Thymus (tissue), 11 donors: ENCODE measurements around the gene MMD. TPM values are rescaled to one million over a fixed set of nuclear protein-coding genes. Genes with fewer than 3 reads are reported as not detected.
"Not testable (repeated sequence)": the region's sequence is repeated elsewhere in the genome, so short reads cannot be mapped to it uniquely, and the experiment has no call there.

ENCODE experiments used
- DNase-seq, 9 donors: peaks; one replicate each; pipeline ENCODE4 v3.0.0-alpha.2; 2013; ENCODE audit warnings: low spot score in 9 of 9, low read depth in 6 of 9, missing footprints in 1 of 9
- H3K27ac ChIP-seq, 2 donors: one replicate each; pipeline ENCODE4 v1.5.1; 2013; ENCODE audit warnings: control low read depth in 1 of 2, low read depth in 1 of 2, low read length in 1 of 2, mild to moderate bottlenecking in 1 of 2, moderate library complexity in 1 of 2
- H3K27me3 ChIP-seq, 2 donors: one replicate each; pipeline ENCODE4 v1.5.1; 2013; ENCODE audit warnings: low read length in 1 of 2; ENCODE audit not compliant: control insufficient read depth in 2 of 2, insufficient read depth in 1 of 2
- H3K36me3 ChIP-seq, 2 donors: one replicate each; pipeline ENCODE4 v1.5.1; 2013; ENCODE audit warnings: low read length in 1 of 2, mild to moderate bottlenecking in 1 of 2, moderate library complexity in 1 of 2; ENCODE audit not compliant: control insufficient read depth in 2 of 2, insufficient read depth in 2 of 2
- H3K4me1 ChIP-seq, 2 donors: one replicate each; pipeline ENCODE4 v1.5.1; 2013; ENCODE audit warnings: low read length in 2 of 2; ENCODE audit not compliant: control insufficient read depth in 2 of 2, insufficient read depth in 2 of 2
- H3K4me3 ChIP-seq, 2 donors: one replicate each; pipeline ENCODE4 v1.5.1; 2013; ENCODE audit warnings: low read length in 2 of 2, control low read depth in 1 of 2, mild to moderate bottlenecking in 1 of 2
- H3K9me3 ChIP-seq, 2 donors: one replicate each; pipeline ENCODE4 v1.5.1; 2013; ENCODE audit warnings: low read length in 1 of 2, mild to moderate bottlenecking in 1 of 2; ENCODE audit not compliant: control insufficient read depth in 2 of 2, insufficient read depth in 1 of 2
- WGBS: extraction: QIAGEN DNeasy Blood & Tissue Kit; methylation state at CpG from one replicate; pipeline ENCODE4 v1.1.7; 2013; 5-methylcytosine and 5-hydroxymethylcytosine counted together
- polyA plus RNA-seq: library from polyadenylated mRNA; stranded (reverse); fragments of 200-250 nt; gene quantifications from one replicate; pipeline ENCODE4 v1.2.3, GENCODE V29; 2013
- total RNA-seq: library from RNA; stranded (reverse); fragments of 120-200 nt; gene quantifications from one replicate; pipeline ENCODE4 v1.2.4, GENCODE V29; 2013
- donor health status: healthy.

Gene MMD
- total and polyA plus RNA-seq, 2 donors = 9.1 to 17.0 TPM

GRCh38 chr17:55427587-55427882, 5.9 kb upstream of the MMD start:
- WGBS = 94% methylated on average over 2 of the region's 2 CpGs
- no peak for DNase-seq
- Histone ChIP-seq H3K27me3 (no peaks in the 10 kb centered on the region), H3K4me3 (no peak overlapping the region), H3K36me3 (no peaks in the 10 kb centered on the region), H3K9me3 (no peaks in the 10 kb centered on the region), H3K4me1 (no peaks in the 10 kb centered on the region), H3K27ac (no peak overlapping the region)

- Histone ChIP-seq H3K36me3 (no peaks in the 10 kb centered on the region), H3K4me1 (peaks cover 3 to 4% of the 10 kb centered on the region in 2 donors), H3K27me3 (no peaks in the 10 kb centered on the region), H3K4me3 (no peak overlapping the region), H3K27ac (no peak overlapping the region), H3K9me3 (no peaks in the 10 kb centered on the region)
- WGBS = 95% methylated on average over 2 of the region's 2 CpGs
- no peak for DNase-seq
Measured at GRCh38 chr17:55426851-55427586, 5.4 kb upstream of the MMD start.

DNA sequence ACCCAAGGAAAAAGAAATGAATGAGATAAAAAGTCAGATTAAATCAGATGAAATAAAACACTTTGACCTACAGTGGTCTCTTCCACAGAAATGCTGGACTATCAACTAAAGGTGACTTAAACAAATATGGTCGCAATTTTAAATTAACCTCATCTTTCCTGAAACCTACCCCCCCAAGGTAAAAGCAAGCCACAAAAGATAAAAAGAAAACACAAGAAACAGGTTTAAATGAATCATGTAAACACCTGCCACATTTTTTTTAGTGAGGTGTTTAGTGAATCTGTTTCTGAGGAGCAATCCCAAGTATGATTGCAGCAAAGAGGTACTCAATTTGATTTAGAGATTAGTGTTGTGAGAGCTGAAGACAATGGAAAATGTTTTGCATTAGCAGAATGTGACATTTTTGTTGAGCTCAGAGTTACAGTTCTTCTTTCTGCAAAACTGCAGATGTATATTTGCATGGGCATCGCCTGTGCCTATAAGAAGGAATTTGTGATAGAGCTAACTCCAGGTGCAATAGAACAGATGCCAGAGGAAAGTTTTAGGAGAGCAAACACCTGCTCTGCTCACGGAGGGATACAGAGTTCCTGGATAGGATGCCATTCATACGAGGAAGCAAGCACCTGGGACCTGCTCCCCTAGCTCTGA, 3.4 kb upstream of the MMD start:
- Histone ChIP-seq H3K27me3 (no peaks in the 10 kb centered on the region), H3K27ac (no peak overlapping the region), H3K4me1 (peaks cover 3 to 9% of the 10 kb centered on the region in 2 donors), H3K9me3 (no peaks in the 10 kb centered on the region), H3K36me3 (no peaks in the 10 kb centered on the region), H3K4me3 (no peak overlapping the region)
- WGBS = 73% methylated on average over 4 of the region's 4 CpGs
- no peak for DNase-seq

DNA sequence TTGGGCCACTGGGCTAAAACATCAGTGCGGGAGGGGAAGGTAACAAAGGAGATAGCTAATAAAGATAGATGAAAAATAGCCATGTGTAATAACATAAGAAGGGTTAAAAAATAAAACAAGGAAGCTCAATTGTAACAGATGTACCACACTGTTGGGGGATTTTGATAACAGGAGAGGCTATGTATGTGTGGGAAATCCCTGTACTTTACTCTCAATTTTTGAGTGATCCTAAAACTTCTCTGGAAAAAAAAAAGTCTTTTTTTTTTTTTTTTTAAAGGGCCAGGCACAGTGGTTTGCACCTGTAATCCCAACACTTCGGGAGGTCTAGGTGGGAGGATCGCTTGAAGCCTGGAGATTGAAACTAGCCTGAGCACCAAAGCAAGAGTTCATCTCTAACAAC, 1.9 kb upstream of the MMD start:
- Histone ChIP-seq H3K27me3 (no peaks in the 10 kb centered on the region), H3K4me3 (no peak overlapping the region), H3K4me1 (peaks cover 3 to 9% of the 10 kb centered on the region in 2 donors), H3K27ac (no peak overlapping the region), H3K36me3 (no peaks in the 10 kb centered on the region), H3K9me3 (no peaks in the 10 kb centered on the region)
- no peak for DNase-seq
- WGBS = 94% methylated on average over 3 of the region's 3 CpGs

DNA sequence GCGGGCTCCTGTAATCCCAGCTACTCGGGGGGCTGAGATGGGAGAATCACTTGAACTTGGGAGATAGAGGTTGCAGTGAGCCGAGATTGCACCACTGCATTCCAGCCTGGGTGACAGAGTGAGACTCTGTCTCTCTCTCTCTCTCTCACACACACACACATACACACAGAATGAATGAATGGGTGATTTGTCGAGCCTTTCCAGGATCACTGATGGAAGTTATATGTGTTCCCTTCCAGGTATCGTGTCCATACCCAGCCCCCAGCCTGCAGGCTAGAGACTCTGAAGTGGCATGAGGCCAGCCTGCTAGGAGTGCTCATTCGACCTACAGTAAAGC, 1.2 kb upstream of the MMD start:
- 92% methylated on average over 6 of the region's 6 CpGs for WGBS
- H3K27ac ChIP-seq, DNase-seq, H3K36me3 ChIP-seq, H3K4me3 ChIP-seq, H3K9me3 ChIP-seq, H3K27me3 ChIP-seq, H3K4me1 ChIP-seq: not testable (repeated sequence)

DNA sequence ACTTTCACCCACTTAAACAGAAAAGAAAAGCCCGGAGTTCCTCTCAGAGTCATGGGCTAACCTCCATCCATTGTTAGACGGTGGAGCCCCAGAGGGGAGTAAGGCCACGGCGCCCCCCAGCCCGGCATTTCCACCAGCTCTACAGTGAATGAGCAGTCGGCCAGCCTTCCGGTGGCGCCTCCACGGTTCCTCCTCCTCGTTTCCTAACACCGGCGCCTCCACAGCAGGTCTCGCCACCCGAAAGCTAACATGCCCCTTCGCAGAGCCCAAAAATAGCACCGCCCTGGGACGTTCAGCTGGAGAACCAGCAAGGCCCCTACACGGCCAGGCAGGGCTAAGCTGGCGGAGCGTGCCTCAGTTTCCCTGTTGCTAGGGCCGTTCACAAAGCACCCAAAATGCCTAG, 858 bp downstream of the MMD start:
- peak in 6 of 9 donors; percentile 19 to 64 (median 32) for DNase-seq
- Histone ChIP-seq H3K4me3 (peak overlapping the region; percentile 60 to 88), H3K36me3 (no peaks in the 10 kb centered on the region), H3K27ac (peak overlapping the region; percentile 39 to 86), H3K27me3 (no peaks in the 10 kb centered on the region), H3K4me1 (peaks cover 3 to 9% of the 10 kb centered on the region in 2 donors), H3K9me3 (no peaks in the 10 kb centered on the region)
- under 1% methylated on average over 21 of the region's 21 CpGs for WGBS

DNA sequence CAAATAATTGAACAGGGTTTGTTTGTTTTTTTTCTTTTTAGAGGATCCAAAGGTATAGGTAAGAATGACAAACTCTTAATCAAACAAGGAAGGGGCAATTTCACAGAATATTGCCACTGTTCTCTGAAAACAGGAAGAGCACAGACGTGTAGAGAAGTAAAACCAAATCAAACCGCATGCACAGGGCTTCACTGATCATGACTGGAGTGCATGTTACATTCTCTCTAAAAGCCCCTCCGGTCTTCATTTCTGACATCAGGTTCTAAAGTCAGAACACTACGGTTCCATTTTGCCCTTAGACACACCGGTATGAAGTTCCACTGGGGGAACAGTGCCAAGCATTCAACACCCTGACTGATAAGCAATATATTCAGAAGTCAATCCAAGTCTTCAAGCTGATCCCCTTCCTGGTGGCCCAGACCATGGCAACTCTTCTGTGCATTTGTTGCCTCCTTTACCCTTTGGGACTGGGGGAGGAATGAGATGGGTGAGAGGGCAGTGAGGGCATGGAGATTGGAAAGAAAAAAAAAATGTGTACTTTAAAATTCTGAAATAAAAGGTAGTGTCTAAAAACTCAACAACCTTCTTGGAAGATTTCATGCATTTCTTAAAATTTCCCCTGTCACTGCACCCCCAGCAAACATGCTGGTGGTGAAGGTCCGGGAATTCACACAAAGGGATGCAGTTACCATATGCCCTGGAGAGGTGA, 1.4 kb downstream of the MMD start:
- peak overlapping the region; percentile 60 to 88 for H3K4me3 ChIP-seq
- H3K27me3 ChIP-seq = no peaks in the 10 kb centered on the region
- no peaks in the 10 kb centered on the region for H3K9me3 ChIP-seq
- DNase-seq = peak in 6 of 9 donors; percentile 2 to 68 (median 28)
- no peaks in the 10 kb centered on the region for H3K36me3 ChIP-seq
- WGBS = 5% methylated on average over 6 of the region's 6 CpGs
- peak overlapping the region in 1 of 2 donors; percentile 86 for H3K27ac ChIP-seq
- H3K4me1 ChIP-seq = peaks cover 3 to 9% of the 10 kb centered on the region in 2 donors

- no peaks in the 10 kb centered on the region for H3K9me3 ChIP-seq
- WGBS = 98% methylated on average over 3 of the region's 3 CpGs
- peaks cover 3 to 9% of the 10 kb centered on the region in 2 donors for H3K4me1 ChIP-seq
- H3K27ac ChIP-seq = no peak overlapping the region
- no peaks in the 10 kb centered on the region for H3K27me3 ChIP-seq
- H3K4me3 ChIP-seq = no peak overlapping the region
- no peak for DNase-seq
- H3K36me3 ChIP-seq = peaks cover 3 to 5% of the 10 kb centered on the region in 2 donors
Measured at GRCh38 chr17:55418369-55419268, 3.0 kb downstream of the MMD start.
